Panc1 (cell line): ENCODE measurements around the gene MCM8. TPM values are rescaled to one million over a fixed set of nuclear protein-coding genes. Genes with fewer than 3 reads are reported as not detected.
"Not testable (repeated sequence)": the region's sequence is repeated elsewhere in the genome, so short reads cannot be mapped to it uniquely, and the experiment has no call there.

Experiments used
- ATAC-seq: fragments of 200-7000 bp; cut with Tn5 transposase; 2 replicates; pipeline ENCODE4 v1.9.1; 2020; ENCODE audit warnings: mild to moderate bottlenecking, moderate library complexity
- BruUV-seq: library from RNA; stranded (reverse); fragments of 400-500 nt; replicated peaks from 2 replicates; lab custom pipeline; 2021; lab: Mats Ljungman, UMichigan
- CTCF ChIA-PET: fragments of 300-600 bp; sonication (Branson Sonifier 250); formaldehyde crosslinking; loops from one replicate; lab custom pipeline; 2022; ENCODE audit warnings: antibody characterized with exemption; lab: Charles Lee
- POLR2A ChIA-PET: fragments of 300-600 bp; sonication (Branson Sonifier 250); formaldehyde crosslinking; loops from one replicate; lab custom pipeline; 2022; ENCODE audit warnings: antibody characterized with exemption; lab: Charles Lee
- DNase-seq: peaks from one replicate; pipeline ENCODE4 v3.0.0-alpha.2; 2010; ENCODE audit warnings: low read depth, low spot score
- H3K27ac ChIP-seq: 2 replicates; pipeline ENCODE4 v1.5.1; 2011; ENCODE audit warnings: mild to moderate bottlenecking, low read length, inconsistent platforms
- H3K27me3 ChIP-seq: fragments of 200-500 bp; sonication (Bioruptor generic); 2 replicates; pipeline ENCODE4 v1.6.0; 2014; ENCODE audit warnings: low read length, inconsistent platforms; ENCODE audit not compliant: control insufficient read depth, insufficient read depth
- H3K36me3 ChIP-seq: fragments of 200-500 bp; sonication (Bioruptor generic); 2 replicates; pipeline ENCODE4 v1.5.1; 2014; ENCODE audit warnings: inconsistent platforms, mild to moderate bottlenecking, low read length, moderate library complexity; ENCODE audit not compliant: control insufficient read depth, insufficient read depth
- H3K4me1 ChIP-seq: 2 replicates; pipeline ENCODE4 v1.5.1; 2011; ENCODE audit warnings: inconsistent platforms, mild to moderate bottlenecking, low read length, moderate library complexity; ENCODE audit not compliant: control insufficient read depth, insufficient read depth
- H3K4me3 ChIP-seq, 2 experiments: 2 replicates each; pipeline ENCODE4 v1.5.1; 2011 to 2012; ENCODE audit warnings: low read depth in 2 of 2, low read length in 2 of 2, mild to moderate bottlenecking in 2 of 2, inconsistent platforms in 1 of 2, moderate library complexity in 1 of 2
- H3K9me3 ChIP-seq: fragments of 200-500 bp; sonication (Bioruptor generic); 2 replicates; pipeline ENCODE4 v1.5.1; 2014; ENCODE audit warnings: low read depth, mild to moderate bottlenecking, inconsistent platforms, low read length, moderate library complexity; ENCODE audit not compliant: control insufficient read depth, insufficient read depth
- CTCF ChIP-seq: fragments of 450-650 bp; IDR thresholded peaks from 2 replicates; pipeline ENCODE4 v1.5.1; 2017; ENCODE audit warnings: mild to moderate bottlenecking
- POLR2AphosphoS5 ChIP-seq: IDR thresholded peaks from 2 replicates; pipeline ENCODE4 v1.6.1; 2012; ENCODE audit warnings: mild to moderate bottlenecking, low read depth, low read length, moderate library complexity
- SIN3A ChIP-seq: IDR thresholded peaks from 2 replicates; pipeline ENCODE4 v1.6.1; 2012; ENCODE audit warnings: low read depth, mild to moderate bottlenecking, low read length, moderate library complexity, borderline replicate concordance; ENCODE audit not compliant: insufficient read depth
- TCF7L2 ChIP-seq: IDR thresholded peaks from 2 replicates; pipeline ENCODE4 v1.6.1; 2011; ENCODE audit warnings: mild to moderate bottlenecking, low read depth, low read length, inconsistent platforms
- in situ Hi-C: cut with HindIII; loops from 2 replicates; pipeline ENCODE4 v1.10.0; 2016; ENCODE audit warnings: low sequenced_read_pairs, low pct_unique_long_range_greater_than_20kb
- intact Hi-C: fragments of 100-400 bp; cut with micrococcal nuclease; formaldehyde crosslinking; loops from one replicate; pipeline ENCODE4 v1.10.0; 2022; ENCODE audit not compliant: unreplicated experiment
- total RNA-seq: library from RNA; stranded (reverse); gene quantifications from one replicate; pipeline ENCODE4 v1.2.1, GENCODE V29; 2021; ENCODE audit not compliant: unreplicated experiment
- TF ChIP-seq, protein P1 (sequence below), 2 experiments: IDR thresholded peaks; 2 replicates each; pipeline ENCODE4 v1.6.1; 2011 to 2012; ENCODE audit warnings: low read depth in 2 of 2, control low read depth in 1 of 2, low read length in 1 of 2, mild to moderate bottlenecking in 1 of 2, moderate library complexity in 1 of 2; ENCODE audit not compliant: insufficient read depth in 1 of 2

MCM8 gene
- total RNA-seq, 1 experiment from 2014 or later, result 28.3 TPM

GRCh38 chr20:6029538-6029937 is 79.1 kb downstream of the MCM8 start:
- in situ Hi-C loops, result no loop called here
- Histone ChIP-seq H3K4me1 (no peaks in the 10 kb centered on the region), H3K27ac (no peak overlapping the region), H3K4me3 (no peak overlapping the region), H3K36me3 (no peaks in the 10 kb centered on the region), H3K27me3 (no peaks in the 10 kb centered on the region), H3K9me3 (no peaks in the 10 kb centered on the region)
- no peak for ATAC-seq
- DNase-seq, result no peak
- CTCF ChIA-PET, result interaction anchor here (0.7 kb wide), 1 partner anchor 1290 kb away, joined by 8 read pairs; no protein-coding TSS in a partner anchor
- POLR2A ChIA-PET, result no interaction called here
- BruUV-seq, result no TSS peak
- intact Hi-C loops, result no loop called here
- TF ChIP-seq POLR2AphosphoS5, result no peak
- no peak for TF ChIP-seq SIN3A

DNA sequence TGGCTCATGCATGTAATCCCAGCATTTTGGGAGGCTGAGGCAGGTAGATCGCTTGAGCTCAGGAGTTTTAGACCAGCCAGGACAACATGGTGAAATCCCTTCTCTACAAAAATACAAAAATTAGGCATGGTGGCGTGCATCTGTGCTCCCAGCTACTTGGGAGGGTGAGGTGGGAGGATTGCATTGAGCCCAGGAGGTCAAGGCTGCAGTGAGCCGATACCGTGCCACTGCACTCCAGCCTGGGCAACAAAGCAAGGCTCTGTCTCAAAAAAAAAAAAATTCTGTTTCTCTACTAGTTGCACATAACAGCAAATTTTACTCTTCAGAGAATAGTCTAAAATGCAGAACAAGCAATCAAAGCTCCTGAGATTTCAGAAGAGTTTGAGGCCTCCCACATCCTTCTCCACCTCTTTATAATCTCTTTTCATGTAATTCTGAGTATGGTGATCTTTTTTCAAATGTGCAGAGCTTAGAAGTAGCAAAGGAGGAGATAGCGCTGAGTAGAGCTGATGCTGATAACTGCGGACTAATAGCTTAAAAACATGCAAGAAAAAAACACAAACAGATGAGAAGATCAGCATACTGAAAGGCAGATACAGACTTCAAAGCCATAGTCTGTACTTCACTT is 80.1 kb downstream of the MCM8 start:
- TF ChIP-seq CTCF (no peak), TCF7L2 (no peak), SIN3A (no peak)
- TF ChIP-seq, protein P1, sequence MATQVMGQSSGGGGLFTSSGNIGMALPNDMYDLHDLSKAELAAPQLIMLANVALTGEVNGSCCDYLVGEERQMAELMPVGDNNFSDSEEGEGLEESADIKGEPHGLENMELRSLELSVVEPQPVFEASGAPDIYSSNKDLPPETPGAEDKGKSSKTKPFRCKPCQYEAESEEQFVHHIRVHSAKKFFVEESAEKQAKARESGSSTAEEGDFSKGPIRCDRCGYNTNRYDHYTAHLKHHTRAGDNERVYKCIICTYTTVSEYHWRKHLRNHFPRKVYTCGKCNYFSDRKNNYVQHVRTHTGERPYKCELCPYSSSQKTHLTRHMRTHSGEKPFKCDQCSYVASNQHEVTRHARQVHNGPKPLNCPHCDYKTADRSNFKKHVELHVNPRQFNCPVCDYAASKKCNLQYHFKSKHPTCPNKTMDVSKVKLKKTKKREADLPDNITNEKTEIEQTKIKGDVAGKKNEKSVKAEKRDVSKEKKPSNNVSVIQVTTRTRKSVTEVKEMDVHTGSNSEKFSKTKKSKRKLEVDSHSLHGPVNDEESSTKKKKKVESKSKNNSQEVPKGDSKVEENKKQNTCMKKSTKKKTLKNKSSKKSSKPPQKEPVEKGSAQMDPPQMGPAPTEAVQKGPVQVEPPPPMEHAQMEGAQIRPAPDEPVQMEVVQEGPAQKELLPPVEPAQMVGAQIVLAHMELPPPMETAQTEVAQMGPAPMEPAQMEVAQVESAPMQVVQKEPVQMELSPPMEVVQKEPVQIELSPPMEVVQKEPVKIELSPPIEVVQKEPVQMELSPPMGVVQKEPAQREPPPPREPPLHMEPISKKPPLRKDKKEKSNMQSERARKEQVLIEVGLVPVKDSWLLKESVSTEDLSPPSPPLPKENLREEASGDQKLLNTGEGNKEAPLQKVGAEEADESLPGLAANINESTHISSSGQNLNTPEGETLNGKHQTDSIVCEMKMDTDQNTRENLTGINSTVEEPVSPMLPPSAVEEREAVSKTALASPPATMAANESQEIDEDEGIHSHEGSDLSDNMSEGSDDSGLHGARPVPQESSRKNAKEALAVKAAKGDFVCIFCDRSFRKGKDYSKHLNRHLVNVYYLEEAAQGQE (IDR thresholded peaks at IDR 0.05; ENCODE audit: insufficient read depth in 1 of 2, low read depth in 2 of 2, low read length in 1 of 2), result no peak
- no peak overlapping the region for H3K4me3 ChIP-seq
- H3K4me1 ChIP-seq, result no peaks in the 10 kb centered on the region
- CTCF ChIA-PET, result no interaction called here
- intact Hi-C loops (no loop called here), in situ Hi-C loops (no loop called here)
- no peak overlapping the region for H3K27ac ChIP-seq
- H3K36me3 ChIP-seq, result 0 out of 2 replicates have a peak, but pooled peaks cover 3% of the 10 kb centered on the region
- H3K27me3 ChIP-seq, result no peaks in the 10 kb centered on the region
- no peaks in the 10 kb centered on the region for H3K9me3 ChIP-seq
- DNase-seq (no peak), ATAC-seq (no peak)
- BruUV-seq, result no TSS peak
- POLR2A ChIA-PET, result interaction anchor here (0.6 kb wide), 1 partner anchor 61 kb away, joined by 10 read pairs; no protein-coding TSS in a partner anchor

DNA sequence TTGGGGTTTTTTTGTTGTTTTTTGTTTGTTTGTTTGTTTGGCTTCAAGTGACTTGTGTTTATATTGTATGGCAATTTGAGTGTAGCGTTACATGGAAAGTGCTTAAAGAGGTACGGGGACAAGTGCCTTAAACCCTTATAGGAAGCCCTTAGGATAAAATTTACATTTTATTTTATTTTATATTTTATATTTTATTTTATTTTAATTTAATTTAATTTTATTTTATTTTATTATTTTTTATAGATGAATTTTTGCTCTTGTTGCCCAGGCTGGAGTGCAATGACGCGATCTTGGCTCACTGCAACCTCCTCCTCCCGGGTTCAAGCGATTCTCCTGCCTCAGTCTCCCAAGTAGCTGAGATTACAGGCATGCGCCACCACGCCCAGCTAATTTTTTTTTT is 82.5 kb downstream of the MCM8 start:
- H3K27ac ChIP-seq, ATAC-seq, H3K9me3 ChIP-seq, H3K4me3 ChIP-seq, intact Hi-C loops, POLR2A ChIA-PET, DNase-seq, H3K4me1 ChIP-seq, H3K27me3 ChIP-seq, in situ Hi-C loops, BruUV-seq, CTCF ChIA-PET: not testable (repeated sequence)
- peaks cover 10% of the 10 kb centered on the region for H3K36me3 ChIP-seq
